Medulla oblongata (tissue), 1 donor: ENCODE data around the gene DLGAP1.

ENCODE experiments used
- DNase-seq: peaks from one replicate; pipeline ENCODE4 v3.0.0-alpha.2; 2015; ENCODE audit errors: extremely low spot score

The DLGAP1 gene

GRCh38 chr18:3995476-3996102 is 459.5 kb downstream of the DLGAP1 start:
- DNase-seq = peak; percentile 87

GRCh38 chr18:3993941-3994687 is 461.0 kb downstream of the DLGAP1 start:
- DNase-seq = no peak

- DNase-seq = no peak
Observed at GRCh38 chr18:3985664-3986063, 469.4 kb downstream of the DLGAP1 start.

- no peak for DNase-seq
Observed at GRCh38 chr18:3985020-3985419, 470.1 kb downstream of the DLGAP1 start.

- DNase-seq = no peak
Observed at GRCh38 chr18:3984163-3984757, 470.8 kb downstream of the DLGAP1 start.

- DNase-seq = no peak
Observed at GRCh38 chr18:3983351-3983969, 471.6 kb downstream of the DLGAP1 start.

GRCh38 chr18:3982541-3982940 is 472.6 kb downstream of the DLGAP1 start:
- DNase-seq = no peak

- DNase-seq = no peak
Observed at GRCh38 chr18:3979024-3979423, 476.1 kb downstream of the DLGAP1 start.

GRCh38 chr18:3973191-3973850 is 481.8 kb downstream of the DLGAP1 start:
- DNase-seq = peak; percentile 27

GRCh38 chr18:3972291-3972930 is 482.7 kb downstream of the DLGAP1 start:
- DNase-seq = no peak

GRCh38 chr18:3970929-3971328 is 484.2 kb downstream of the DLGAP1 start:
- no peak for DNase-seq

GRCh38 chr18:3967359-3968180 is 487.5 kb downstream of the DLGAP1 start:
- DNase-seq = no peak

- no peak for DNase-seq
Observed at GRCh38 chr18:3966642-3967358, 488.3 kb downstream of the DLGAP1 start.

GRCh38 chr18:3966246-3966641 is 488.9 kb downstream of the DLGAP1 start:
- DNase-seq = no peak

GRCh38 chr18:3960977-3961376 is 494.1 kb downstream of the DLGAP1 start:
- no peak for DNase-seq

GRCh38 chr18:3960142-3960541 is 495.0 kb downstream of the DLGAP1 start:
- DNase-seq = no peak

GRCh38 chr18:3952031-3952430 is 503.1 kb downstream of the DLGAP1 start:
- DNase-seq = no peak

- DNase-seq = no peak
Observed at GRCh38 chr18:3950668-3951404, 504.3 kb downstream of the DLGAP1 start.

- DNase-seq = no peak
Observed at GRCh38 chr18:3948958-3949357, 506.1 kb downstream of the DLGAP1 start.
